Mesothelial cell of epicardium (in vitro differentiated cells): ENCODE measurements around the gene SCAPER. TPM values are rescaled to one million over a fixed set of nuclear protein-coding genes. Genes with fewer than 3 reads are reported as not detected.

ENCODE experiments used
- DNase-seq, 2 experiments: peaks; one replicate each; pipeline ENCODE4 v3.0.0; 2021; ENCODE audit warnings: low spot score in 2 of 2; ENCODE audit not compliant: unreplicated experiment in 2 of 2
- H3K27ac Mint-ChIP-seq: 2 replicates; pipeline ENCODE4 v1.8.0; 2021; ENCODE audit warnings: mixed read lengths
- H3K27me3 Mint-ChIP-seq: 2 replicates; pipeline ENCODE4 v1.8.0; 2021; ENCODE audit warnings: low read depth, mixed read lengths
- H3K36me3 Mint-ChIP-seq: 2 replicates; pipeline ENCODE4 v1.8.0; 2021; ENCODE audit warnings: mixed read lengths
- H3K4me1 Mint-ChIP-seq: 2 replicates; pipeline ENCODE4 v1.8.0; 2021; ENCODE audit warnings: mixed read lengths
- H3K4me3 Mint-ChIP-seq: 2 replicates; pipeline ENCODE4 v1.8.0; 2021; ENCODE audit warnings: mild to moderate bottlenecking, moderate library complexity, mixed read lengths
- H3K9me3 Mint-ChIP-seq: 2 replicates; pipeline ENCODE4 v1.8.0; 2021; ENCODE audit warnings: mixed read lengths
- total RNA-seq: library from RNA; stranded (reverse); gene quantifications from 3 replicates; pipeline ENCODE4 v1.2.1, GENCODE V29; 2021
- TF ChIP-seq, protein P1 (sequence below): fragments of 200-600 bp; sonication (generic); IDR thresholded peaks from one replicate; pipeline ENCODE4 v1.5.0; 2021; ENCODE audit warnings: antibody characterized with exemption; ENCODE audit not compliant: unreplicated experiment

The SCAPER gene
- total RNA-seq, 1 donor from 2014 or later = 35.9 TPM

- Mint-ChIP-seq H3K4me3 (no peak overlapping the region), H3K9me3 (peaks cover 5% of the 10 kb centered on the region), H3K27me3 (no peaks in the 10 kb centered on the region), H3K4me1 (peaks cover 11% of the 10 kb centered on the region), H3K36me3 (peaks cover 44% of the 10 kb centered on the region), H3K27ac (peak overlapping the region; percentile 45)
- no peak for DNase-seq
- TF ChIP-seq, protein P1, sequence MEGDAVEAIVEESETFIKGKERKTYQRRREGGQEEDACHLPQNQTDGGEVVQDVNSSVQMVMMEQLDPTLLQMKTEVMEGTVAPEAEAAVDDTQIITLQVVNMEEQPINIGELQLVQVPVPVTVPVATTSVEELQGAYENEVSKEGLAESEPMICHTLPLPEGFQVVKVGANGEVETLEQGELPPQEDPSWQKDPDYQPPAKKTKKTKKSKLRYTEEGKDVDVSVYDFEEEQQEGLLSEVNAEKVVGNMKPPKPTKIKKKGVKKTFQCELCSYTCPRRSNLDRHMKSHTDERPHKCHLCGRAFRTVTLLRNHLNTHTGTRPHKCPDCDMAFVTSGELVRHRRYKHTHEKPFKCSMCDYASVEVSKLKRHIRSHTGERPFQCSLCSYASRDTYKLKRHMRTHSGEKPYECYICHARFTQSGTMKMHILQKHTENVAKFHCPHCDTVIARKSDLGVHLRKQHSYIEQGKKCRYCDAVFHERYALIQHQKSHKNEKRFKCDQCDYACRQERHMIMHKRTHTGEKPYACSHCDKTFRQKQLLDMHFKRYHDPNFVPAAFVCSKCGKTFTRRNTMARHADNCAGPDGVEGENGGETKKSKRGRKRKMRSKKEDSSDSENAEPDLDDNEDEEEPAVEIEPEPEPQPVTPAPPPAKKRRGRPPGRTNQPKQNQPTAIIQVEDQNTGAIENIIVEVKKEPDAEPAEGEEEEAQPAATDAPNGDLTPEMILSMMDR = no peak
Measured at GRCh38 chr15:76945494-76946093, 40.5 kb upstream of the SCAPER start.

GRCh38 chr15:76942331-76942730 is 37.2 kb upstream of the SCAPER start:
- no peak overlapping the region for H3K27ac Mint-ChIP-seq
- TF ChIP-seq, protein P1 = no peak
- peaks cover 33% of the 10 kb centered on the region for H3K36me3 Mint-ChIP-seq
- H3K4me3 Mint-ChIP-seq = no peak overlapping the region
- peaks cover 11% of the 10 kb centered on the region for H3K4me1 Mint-ChIP-seq
- no peak for DNase-seq
- H3K9me3 Mint-ChIP-seq = peaks cover 5% of the 10 kb centered on the region
- no peaks in the 10 kb centered on the region for H3K27me3 Mint-ChIP-seq

- DNase-seq = no peak
- H3K4me3 Mint-ChIP-seq = no peak overlapping the region
- peaks cover 11% of the 10 kb centered on the region for H3K4me1 Mint-ChIP-seq
- peaks cover 35% of the 10 kb centered on the region for H3K36me3 Mint-ChIP-seq
- H3K9me3 Mint-ChIP-seq = peaks cover 5% of the 10 kb centered on the region
- no peak overlapping the region for H3K27ac Mint-ChIP-seq
- TF ChIP-seq, protein P1 = no peak
- no peaks in the 10 kb centered on the region for H3K27me3 Mint-ChIP-seq
Measured at GRCh38 chr15:76941636-76942035, 36.5 kb upstream of the SCAPER start.

DNA sequence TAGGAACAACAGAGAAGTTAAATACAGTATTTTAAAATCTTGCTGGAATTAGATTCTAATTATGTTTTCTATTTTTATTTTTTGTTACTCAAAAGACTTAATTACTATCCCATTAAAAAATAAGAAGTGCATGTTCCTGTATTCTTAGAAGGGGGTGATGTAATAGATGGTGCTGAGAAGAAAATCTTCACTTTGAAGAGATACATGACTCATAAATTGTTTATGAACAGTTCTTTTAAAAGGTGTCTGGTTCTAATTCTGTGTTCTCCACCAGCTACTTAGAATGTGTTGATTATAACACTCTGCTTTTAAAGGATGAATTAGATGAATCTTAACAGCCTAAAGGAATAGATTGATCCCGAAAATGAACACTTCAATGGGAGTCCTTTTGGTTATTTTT is 34.6 kb upstream of the SCAPER start:
- Mint-ChIP-seq H3K36me3 (peaks cover 39% of the 10 kb centered on the region), H3K4me1 (peaks cover 4% of the 10 kb centered on the region), H3K27ac (no peak overlapping the region), H3K4me3 (no peak overlapping the region), H3K9me3 (peaks cover 5% of the 10 kb centered on the region), H3K27me3 (no peaks in the 10 kb centered on the region)
- TF ChIP-seq, protein P1 = no peak
- DNase-seq = no peak

- peaks cover 5% of the 10 kb centered on the region for H3K4me1 Mint-ChIP-seq
- no peaks in the 10 kb centered on the region for H3K27me3 Mint-ChIP-seq
- no peaks in the 10 kb centered on the region for H3K9me3 Mint-ChIP-seq
- H3K36me3 Mint-ChIP-seq = peaks cover 32% of the 10 kb centered on the region
- TF ChIP-seq, protein P1 = no peak
- no peak for DNase-seq
- H3K27ac Mint-ChIP-seq = no peak overlapping the region
- H3K4me3 Mint-ChIP-seq = no peak overlapping the region
Measured at GRCh38 chr15:76938752-76939151, 33.6 kb upstream of the SCAPER start.

DNA sequence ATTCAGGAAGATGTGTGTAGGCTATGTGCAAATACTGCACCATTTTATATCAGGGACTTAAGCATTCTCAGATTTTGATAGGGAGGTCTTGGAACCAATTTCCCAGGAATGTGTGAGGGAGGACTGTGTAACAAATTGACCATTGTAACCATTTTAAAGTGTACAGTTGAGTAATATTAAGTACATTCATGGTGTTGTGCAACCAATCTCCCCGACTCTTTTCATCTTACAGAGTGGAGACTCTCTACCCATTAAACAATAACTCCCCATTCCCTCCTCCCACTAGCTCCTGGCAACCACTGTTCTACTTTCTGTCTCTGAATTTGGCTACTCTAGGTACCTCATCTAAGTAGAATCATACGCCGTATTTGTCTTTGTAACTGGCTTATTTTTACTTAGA is 31.5 kb upstream of the SCAPER start:
- Mint-ChIP-seq H3K36me3 (peaks cover 28% of the 10 kb centered on the region), H3K4me1 (peaks cover 17% of the 10 kb centered on the region), H3K9me3 (no peaks in the 10 kb centered on the region), H3K27ac (no peak overlapping the region), H3K4me3 (no peak overlapping the region), H3K27me3 (no peaks in the 10 kb centered on the region)
- TF ChIP-seq, protein P1 = no peak
- no peak for DNase-seq
